Measurements from ENCODE around the gene PPIA.

PPIA gene

GRCh38 chr7:44847509-44847919 is 51.0 kb downstream of the PPIA start:
- peaks cover 14 to 39% of the 10 kb centered on the region in 2 donors for H3K4me1 Mint-ChIP-seq
- H3K4me3 Mint-ChIP-seq = peak overlapping the region; percentile 90 to 94
- DNase-seq (peak; percentile 87), ATAC-seq (replicated peaks) (peak; percentile 76 to 78)
- no peaks in the 10 kb centered on the region for H3K27me3 Mint-ChIP-seq
- H3K27ac Mint-ChIP-seq = peak overlapping the region; percentile 98
- no peaks in the 10 kb centered on the region for H3K9me3 Mint-ChIP-seq
- H3K36me3 Mint-ChIP-seq = peaks cover 2 to 4% of the 10 kb centered on the region in 2 donors

- H3K4me1 Mint-ChIP-seq = peaks cover 13 to 35% of the 10 kb centered on the region in 2 donors
Observed at GRCh38 chr7:44847920-44848634, 51.6 kb downstream of the PPIA start, which contains the start of gene H2AZ2. Gene H2AZ2, minus strand, starts transcription at chr7:44848087. Its CDS starts 116 bp downstream, at chr7:44847971.

GRCh38 chr7:44849259-44849884 is 52.9 kb downstream of the PPIA start:
- Mint-ChIP-seq H3K27me3 (no peaks in the 10 kb centered on the region), H3K4me1 (peaks cover 13 to 29% of the 10 kb centered on the region in 2 donors), H3K27ac (no peak overlapping the region), H3K4me3 (peak overlapping the region; percentile 60 to 90), H3K36me3 (no peaks in the 10 kb centered on the region), H3K9me3 (no peaks in the 10 kb centered on the region)
- DNase-seq (no peak), ATAC-seq (replicated peaks) (no peak)

More at GRCh38 chr7:44847920-44848634, 51.6 kb downstream of the PPIA start, which contains the start of gene H2AZ2:
- ATAC-seq (replicated peaks) = peak; percentile 89
- Mint-ChIP-seq H3K27me3 (no peaks in the 10 kb centered on the region), H3K27ac (peak within 1 kb of the TSS; percentile 98), H3K36me3 (no peaks in the 10 kb centered on the region), H3K9me3 (no peaks in the 10 kb centered on the region), H3K4me3 (peak within 1 kb of the TSS; percentile 90 to 94)
- DNase-seq = peak; percentile 99

- Mint-ChIP-seq H3K27ac (no peak overlapping the region), H3K9me3 (no peaks in the 10 kb centered on the region)
Observed at GRCh38 chr7:44849885-44850544, 53.5 kb downstream of the PPIA start.

GRCh38 chr7:44852590-44852989 is 56.1 kb downstream of the PPIA start:
- Mint-ChIP-seq H3K27ac (no peak overlapping the region), H3K4me3 (no peak overlapping the region), H3K36me3 (no peaks in the 10 kb centered on the region), H3K27me3 (no peaks in the 10 kb centered on the region), H3K4me1 (peaks cover 3 to 12% of the 10 kb centered on the region in 2 donors), H3K9me3 (no peaks in the 10 kb centered on the region)
- ATAC-seq (replicated peaks) (no peak), DNase-seq (no peak)

More at GRCh38 chr7:44849885-44850544, 53.5 kb downstream of the PPIA start:
- ATAC-seq (replicated peaks) = no peak
- no peaks in the 10 kb centered on the region for H3K27me3 Mint-ChIP-seq
- peaks cover 10 to 26% of the 10 kb centered on the region in 2 donors for H3K4me1 Mint-ChIP-seq
- no peak for DNase-seq
- H3K4me3 Mint-ChIP-seq = peak overlapping the region; percentile 60 to 64
- no peaks in the 10 kb centered on the region for H3K36me3 Mint-ChIP-seq
